CMK (cell line): ENCODE measurements around the gene MMRN2.
"Not testable (repeated sequence)": the region's sequence is repeated elsewhere in the genome, so short reads cannot be mapped to it uniquely, and the experiment has no call there.

Source experiments
- DNase-seq: peaks from one replicate; pipeline ENCODE4 v3.0.0-alpha.2; 2010; ENCODE audit warnings: low read depth

The MMRN2 gene, protein sequence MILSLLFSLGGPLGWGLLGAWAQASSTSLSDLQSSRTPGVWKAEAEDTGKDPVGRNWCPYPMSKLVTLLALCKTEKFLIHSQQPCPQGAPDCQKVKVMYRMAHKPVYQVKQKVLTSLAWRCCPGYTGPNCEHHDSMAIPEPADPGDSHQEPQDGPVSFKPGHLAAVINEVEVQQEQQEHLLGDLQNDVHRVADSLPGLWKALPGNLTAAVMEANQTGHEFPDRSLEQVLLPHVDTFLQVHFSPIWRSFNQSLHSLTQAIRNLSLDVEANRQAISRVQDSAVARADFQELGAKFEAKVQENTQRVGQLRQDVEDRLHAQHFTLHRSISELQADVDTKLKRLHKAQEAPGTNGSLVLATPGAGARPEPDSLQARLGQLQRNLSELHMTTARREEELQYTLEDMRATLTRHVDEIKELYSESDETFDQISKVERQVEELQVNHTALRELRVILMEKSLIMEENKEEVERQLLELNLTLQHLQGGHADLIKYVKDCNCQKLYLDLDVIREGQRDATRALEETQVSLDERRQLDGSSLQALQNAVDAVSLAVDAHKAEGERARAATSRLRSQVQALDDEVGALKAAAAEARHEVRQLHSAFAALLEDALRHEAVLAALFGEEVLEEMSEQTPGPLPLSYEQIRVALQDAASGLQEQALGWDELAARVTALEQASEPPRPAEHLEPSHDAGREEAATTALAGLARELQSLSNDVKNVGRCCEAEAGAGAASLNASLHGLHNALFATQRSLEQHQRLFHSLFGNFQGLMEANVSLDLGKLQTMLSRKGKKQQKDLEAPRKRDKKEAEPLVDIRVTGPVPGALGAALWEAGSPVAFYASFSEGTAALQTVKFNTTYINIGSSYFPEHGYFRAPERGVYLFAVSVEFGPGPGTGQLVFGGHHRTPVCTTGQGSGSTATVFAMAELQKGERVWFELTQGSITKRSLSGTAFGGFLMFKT

DNA sequence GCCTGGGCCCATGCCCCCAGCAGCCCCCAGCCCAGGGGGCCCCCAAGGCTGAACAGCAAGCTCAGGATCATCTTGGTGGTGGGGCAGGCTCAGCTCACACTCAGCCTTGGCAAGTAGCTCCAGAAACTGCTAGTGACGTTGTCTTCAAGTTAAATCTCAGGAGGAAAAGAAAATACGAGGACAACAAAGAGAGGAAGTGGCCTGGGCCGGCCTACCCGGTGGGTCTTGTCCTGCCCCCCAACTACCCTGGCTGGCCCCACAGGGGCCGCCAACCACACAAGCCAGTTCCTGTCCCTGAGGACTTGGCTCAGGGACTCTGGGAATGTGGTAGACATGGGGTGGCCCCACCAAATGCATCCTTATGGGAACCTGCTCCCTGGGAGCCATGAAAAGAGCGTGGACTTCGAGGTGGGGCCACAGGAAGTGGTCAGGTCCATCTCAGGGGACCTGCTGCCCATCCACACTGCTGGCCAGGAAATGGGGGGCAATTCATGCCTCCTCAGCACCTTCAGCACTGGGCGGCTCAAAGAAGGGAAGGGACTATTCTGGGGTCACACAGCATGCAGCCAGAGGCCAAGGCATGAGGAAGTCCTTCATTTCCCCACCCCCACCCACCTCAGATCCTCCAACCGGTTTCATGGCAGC lies at the start of gene MMRN2:
Gene MMRN2 (minus strand): TSS at position 145 of the 645 bp plus-strand sequence. CDS start 74 bp downstream, at position 71.
- peak; percentile 74 for DNase-seq

DNA sequence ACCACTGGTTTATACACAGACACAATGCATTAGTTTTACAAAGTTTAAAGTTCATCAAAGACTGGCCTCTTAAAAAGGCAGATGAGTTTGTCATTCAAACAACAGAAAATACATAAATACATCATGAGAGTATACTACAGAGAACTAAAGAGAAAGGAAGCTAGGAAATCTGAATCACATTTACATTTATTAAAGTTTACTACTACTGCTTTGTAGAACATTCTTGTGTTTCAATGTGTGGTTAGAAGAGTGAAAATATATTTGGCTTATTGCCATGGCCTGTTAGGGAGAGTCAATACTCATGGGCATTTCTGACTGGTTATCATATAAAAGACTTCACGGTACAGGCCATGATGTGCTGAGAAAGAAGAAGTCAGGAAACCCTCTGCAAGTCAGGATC lies 49.7 kb upstream of the MMRN2 start:
- DNase-seq: not testable (repeated sequence)

DNA sequence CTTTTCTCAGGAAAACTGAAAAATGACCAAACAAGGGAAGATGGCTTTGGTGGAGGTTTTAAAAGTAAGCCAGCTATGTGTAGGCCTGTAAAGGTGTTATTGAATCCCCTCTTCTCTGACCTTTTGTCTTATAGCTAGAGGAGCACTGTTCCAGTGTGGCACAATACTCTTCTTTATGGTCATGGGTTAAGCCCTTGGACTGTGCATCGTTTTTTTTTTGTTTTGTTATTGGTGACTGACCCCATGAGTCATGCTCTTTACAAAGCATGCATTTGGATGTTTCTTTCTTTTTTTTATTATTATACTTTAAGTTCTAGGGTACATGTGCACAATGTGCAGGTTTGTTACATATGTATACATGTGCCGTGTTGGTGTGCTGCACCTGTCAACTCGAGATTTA lies 43.1 kb upstream of the MMRN2 start:
- DNase-seq: no peak

DNA sequence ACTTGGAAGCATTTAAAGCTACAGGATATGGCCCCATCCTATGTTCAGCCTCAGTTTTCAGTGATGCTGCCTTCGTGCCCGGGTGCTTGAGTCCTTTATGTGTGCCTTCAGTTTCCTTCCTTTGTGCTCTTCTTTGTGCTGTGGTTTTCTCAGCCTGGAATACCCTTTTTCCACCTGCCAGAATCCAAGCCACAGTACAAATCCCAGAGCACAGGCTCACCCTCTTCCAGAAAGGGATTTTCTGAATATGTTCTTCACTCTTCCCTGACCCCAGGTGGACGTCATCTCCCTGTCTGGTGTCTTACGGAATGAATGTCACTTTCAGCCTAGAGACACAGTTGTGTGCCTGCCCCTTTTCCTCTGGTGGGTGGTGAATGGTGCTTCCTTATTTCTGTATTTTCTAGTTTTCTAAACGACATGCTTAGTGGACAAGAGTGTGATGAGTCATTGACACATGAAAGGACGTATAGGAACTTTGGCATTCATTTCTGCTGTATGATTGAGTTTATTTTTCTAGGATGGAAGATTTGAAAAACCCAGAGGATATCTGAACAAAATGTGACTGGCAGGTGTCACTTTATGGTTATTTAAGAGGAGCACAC lies 42.5 kb upstream of the MMRN2 start:
- not testable (repeated sequence) for DNase-seq

DNA sequence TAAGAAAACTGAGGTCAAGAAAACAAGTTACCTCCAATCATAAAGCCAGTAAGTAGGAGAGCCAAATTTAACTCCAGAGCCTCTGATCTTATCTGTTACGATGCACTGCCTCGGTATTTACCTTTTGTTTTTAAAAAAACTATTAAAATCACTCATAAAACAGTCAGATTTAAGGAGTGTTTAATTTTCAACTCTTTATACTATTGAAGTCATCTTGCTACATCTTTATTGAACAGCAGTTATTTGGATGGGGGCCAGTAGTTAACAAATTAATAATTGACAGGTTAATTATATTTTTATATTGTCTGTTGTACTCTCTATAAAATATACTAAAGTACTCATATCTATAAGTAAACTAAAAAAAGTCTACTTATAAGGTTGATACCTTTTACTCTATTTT lies 35.5 kb upstream of the MMRN2 start:
- DNase-seq: no peak

DNA sequence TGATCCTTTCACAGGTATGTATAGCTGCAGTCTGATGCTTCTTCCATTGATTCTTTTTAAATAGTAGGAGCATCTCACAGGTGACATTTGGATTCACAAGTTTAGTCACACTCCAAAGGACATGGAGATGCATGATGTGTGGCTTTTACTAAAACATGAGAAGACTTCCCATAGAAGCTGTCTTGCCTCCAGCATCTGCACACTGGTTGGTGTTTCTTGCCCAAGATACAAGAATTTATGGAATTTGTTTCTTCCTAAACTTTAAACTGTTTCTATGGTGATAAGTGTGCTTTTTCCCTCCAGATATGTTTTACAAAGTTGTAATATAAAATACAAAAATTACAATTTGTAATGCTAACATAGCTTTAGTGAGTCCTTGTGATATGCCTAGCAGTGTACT lies 35.0 kb upstream of the MMRN2 start:
- no peak for DNase-seq

DNA sequence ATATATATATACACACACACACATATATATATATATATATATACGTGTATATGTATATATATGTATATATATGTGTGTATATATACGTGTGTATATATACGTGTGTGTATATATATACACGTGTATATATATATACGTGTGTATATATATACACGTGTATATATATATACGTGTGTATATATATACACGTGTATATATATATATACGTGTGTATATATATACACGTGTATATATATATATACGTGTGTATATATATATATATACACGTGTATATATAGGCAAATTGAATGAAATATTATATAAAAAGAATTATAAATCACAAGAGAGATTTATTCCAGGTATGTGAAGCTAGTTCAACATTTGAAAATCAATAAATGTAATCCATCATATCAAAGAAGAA lies 33.9 kb upstream of the MMRN2 start:
- not testable (repeated sequence) for DNase-seq

DNA sequence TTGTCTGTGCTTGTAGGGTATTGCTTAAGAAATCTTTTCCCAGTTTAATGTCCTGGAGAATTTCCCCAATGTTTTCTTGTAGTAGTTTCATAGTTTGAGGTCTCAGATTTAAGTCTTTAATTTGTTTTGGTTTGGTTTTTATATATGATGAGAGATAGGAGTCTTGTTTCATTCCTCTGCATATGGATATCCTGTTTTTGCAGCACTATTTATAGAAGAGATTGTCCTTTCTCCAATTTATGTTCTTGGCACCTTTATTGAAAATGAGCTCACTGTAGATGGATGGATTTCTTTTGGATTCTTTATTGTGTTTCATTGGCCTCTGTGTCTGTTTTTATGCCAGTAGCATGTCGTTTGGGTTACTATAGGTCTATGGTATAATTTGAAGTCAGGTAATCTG lies 31.1 kb upstream of the MMRN2 start:
- no peak for DNase-seq

DNA sequence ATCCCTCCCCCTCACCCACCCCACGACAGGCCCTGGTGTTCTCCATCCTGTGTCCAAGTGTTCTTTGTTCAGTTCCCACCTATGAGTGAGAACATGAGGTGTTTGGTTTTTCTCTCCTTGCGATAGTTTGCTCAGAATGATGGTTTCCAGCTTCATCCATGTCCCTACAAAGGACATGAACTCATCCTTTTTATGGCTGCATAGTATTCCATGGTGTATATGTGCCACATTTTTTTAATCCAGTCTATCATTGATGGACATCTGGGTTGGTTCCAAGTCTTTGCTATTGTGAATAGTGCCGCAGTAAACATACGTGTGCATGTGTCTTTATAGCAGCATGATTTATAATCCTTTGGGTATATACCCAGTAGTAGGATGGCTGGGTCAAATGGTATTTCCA lies 27.1 kb upstream of the MMRN2 start:
- DNase-seq: not testable (repeated sequence)

DNA sequence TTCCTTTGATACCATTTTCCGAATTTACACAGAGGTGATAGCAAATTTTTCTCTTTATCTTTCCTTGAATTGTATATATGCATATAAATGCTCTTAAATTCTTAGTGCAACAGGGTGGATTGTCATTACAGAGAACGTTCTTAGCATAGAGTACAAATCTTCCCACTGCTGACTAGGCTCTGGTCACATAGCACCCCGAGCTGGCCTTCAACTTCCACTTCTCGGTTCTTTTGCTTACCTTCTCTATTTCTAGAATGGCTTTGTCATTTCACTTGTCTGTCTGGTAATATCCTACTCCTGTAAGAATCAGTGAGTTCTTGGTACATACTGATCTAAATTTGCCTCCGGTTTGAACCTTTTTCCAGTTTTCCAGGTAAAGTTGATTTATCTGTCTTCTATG lies 24.3 kb upstream of the MMRN2 start:
- no peak for DNase-seq

DNA sequence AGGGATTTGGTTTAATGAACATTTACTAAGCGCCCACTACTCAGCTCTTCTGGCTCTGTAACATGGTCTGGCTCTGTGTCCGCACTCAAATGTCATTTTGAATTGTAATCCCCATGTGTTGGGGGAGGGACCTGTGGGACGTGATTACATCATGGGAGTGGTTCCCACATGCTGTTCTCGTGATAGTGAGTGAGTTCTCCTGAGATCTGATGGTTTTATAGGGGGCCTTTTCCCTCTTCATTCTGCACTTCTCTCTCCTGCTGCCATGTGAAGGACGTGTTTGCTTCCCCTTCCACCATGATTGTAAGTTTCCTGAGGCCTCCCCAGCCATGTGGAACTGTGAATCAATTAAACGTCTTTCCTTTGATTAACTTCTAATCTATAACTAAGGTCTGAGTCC lies 23.6 kb upstream of the MMRN2 start:
- DNase-seq: not testable (repeated sequence)

DNA sequence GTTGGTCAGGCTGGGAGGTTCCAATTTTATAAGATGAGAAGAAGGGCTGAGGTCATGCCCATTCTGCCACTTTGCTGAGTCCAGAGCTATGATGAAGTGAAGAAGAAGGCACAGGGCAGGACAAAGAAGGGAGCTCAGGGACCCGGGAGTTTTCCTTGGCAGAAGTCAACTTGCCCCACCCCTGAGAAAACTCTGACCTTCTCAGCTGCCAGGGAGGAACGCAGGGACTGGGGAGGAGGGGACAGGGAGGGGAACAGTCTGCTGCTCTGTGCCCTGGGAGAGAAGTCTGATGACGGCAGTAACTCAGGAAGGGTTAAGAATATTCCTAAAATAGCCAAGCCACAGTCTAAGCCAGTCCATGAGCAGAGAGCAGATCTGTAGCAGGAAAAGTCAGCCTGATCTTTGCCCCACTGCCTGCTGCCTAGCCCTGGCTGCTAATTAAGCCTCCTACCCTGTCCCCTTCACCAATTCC lies 22.6 kb upstream of the MMRN2 start:
- DNase-seq: no peak

DNA sequence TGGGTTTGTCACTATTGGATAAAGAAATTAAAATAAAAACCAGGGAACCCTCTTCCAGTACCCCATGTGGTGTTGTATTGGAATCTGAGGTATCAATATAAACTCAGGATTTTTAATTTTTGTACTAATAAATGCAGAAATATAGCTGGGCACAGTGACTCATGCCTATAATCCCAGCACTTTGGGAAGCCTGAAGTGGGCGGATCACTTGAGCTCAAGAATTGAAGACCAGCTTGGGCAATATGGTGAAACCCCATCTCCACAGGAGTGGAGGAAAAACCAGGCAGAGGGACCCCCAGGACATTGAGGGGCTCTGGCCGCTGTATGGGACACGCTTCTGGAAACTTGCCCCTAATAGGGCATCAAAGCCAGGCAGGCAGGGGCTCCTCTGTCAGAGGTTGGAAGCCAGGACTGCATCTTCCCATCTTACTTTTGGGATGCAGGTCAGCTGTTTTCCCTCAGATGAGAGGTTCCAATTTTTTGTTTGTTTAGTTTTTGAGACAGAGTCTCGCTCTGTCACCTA lies 21.9 kb upstream of the MMRN2 start:
- DNase-seq: no peak

DNA sequence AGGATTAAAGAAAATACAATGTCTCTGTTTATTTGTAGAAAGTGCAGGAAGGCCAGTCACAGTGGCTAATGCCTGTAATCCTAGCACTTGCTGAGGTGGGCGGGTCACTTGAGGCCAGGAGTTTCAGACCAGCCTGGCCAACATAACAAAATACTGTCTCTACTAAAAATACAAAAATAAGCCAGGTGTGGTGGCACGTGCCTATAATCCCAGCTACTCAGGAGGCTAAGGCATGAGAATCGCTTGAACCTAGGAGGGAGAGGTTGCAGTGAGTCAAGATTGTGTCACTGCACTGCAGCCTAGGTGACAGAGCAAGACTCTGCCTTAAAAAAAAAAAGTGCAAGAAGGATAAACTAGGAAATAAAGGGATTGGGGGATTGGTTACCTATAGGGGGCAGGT lies 21.0 kb upstream of the MMRN2 start:
- DNase-seq: not testable (repeated sequence)

DNA sequence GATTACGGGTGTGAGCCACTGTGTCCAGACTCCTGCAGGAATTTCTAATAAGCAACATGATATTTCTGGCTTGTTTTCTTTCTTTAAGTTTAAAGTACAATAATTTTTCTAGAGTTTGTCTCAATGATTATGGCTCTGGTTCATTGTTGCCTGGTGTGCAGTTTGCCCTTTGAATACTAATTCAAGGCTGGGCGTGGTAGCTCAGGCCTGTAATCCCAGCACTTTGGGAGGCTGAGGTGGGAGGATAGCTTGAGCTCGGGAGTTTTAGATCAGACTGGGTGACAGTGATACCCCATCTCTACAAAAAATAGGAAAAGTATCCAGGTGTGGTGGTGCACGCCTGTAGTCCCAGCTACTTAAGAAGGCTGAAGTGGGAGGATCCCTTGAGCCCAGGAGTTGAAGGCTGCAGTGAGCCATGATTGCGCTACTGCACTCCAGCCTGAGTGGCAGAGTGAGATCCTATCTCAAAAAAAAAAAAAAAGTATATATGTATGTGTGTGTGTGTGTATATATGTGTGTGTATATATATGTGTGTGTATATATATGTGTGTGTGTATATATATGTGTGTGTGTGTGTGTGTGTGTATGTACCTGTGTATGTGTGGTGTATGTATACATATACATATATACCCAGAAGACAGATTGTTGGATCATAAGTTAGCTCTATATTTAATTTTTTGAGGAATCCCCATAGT lies 19.1 kb upstream of the MMRN2 start:
- DNase-seq: no peak

DNA sequence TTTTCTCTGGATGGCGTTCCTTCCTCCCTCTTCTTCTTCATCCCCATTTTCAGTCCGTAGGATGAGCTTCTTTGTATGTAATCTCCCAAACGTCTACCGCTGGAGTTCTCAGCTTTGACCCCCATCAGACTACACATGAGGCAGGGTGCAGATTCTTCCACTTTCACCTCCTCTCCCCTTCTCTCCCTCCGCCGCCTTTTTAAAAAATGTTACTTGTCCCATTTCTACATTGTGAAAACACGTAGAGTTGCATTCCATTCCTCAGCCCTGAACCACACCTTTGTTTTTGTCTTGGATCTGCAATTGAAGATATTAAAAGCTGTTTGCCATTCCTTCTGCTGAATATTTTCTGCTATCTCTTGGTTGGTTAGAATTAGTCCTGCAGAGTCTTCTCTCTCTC lies 17.1 kb upstream of the MMRN2 start:
- no peak for DNase-seq

DNA sequence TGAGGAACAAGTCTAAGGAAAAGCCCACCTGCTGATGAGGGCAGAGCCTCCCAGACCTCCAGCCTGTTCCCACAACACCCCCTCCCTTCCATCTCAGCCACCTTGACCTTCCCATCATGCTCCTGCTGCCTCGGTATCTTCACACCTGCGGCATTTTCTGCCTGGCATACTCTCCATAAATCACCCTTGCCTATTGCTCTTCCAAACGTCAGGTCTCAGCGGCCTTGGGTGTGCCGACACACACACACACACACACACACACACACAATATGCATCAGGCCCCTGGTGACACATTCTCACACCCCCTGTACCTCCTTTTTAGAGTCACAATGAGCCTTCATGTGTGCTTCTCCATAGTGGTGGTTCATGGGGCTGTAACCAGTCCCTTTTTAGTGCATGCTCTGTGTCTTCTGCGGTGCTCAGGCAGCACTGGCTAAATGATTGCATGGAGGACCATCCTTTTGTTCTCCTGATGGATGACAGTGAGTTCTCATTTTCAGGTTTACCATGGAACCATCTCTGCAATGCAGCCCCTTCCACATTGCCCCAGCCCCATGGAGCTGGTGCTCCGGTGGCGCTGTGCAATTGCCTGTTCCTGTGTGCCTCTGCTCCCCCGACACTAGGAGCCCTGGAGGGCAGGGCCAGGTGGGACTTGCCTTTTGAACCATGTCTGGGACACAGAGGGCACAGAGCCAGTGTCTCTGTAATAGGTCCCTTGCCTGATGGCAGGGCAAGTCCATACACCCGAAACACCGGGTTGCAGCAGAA lies 15.4 kb upstream of the MMRN2 start:
- no peak for DNase-seq

DNA sequence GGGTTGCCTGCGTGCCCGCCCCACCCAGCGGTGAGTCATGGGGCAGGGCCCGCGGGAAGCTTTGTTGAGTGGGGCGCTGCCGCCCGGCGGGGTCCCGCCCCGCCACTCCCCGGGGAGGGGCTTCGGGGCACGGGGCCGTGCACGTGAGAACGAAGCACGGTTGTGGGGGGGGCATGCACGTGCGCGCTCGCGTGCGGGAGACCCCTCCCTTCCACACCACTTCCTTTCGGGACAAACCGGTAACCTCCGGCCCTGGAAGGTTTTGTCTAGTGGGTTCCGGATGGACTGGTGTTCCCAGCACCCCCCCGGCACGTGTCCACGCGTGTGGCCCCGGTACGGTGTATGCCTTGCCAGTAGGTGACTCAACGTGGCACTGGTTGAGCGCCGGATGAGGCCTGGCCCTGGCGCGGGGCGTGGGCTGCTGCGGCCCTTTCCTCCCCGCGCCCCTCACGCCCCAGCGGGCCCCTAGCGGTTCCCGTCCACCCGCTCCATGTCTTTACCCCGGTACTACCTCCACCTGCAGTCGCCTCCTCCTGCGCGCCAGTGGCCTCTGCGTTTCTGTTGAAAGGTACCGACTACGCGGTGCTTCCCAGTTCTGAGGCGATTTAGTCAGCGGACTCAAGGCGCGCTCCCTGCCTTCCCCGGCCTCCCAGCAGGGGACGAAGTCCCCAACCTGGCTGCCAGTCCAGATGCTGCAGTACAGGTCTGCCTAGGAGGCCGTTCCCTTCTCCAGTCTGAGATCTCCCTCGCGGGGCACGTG lies 14.0 kb upstream of the MMRN2 start:
- DNase-seq: peak; percentile 63

DNA sequence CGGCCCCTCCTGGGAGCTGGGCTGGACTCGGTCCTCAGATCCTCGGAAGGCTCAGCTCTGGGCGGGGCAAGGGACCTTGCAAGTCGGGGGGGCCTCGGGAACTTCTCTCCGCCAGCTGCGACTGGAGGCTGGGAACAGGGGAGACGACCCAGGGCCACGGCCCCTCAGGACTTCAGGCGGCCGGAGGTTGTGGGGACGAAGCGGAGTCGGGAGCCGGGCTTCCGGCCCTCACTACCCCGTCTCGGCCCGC lies 13.5 kb upstream of the MMRN2 start:
- no peak for DNase-seq
